HUDEP-2 (cell line): ENCODE data around the gene PRR5L.
A peak's percentile ranks its signal among the peaks of the same experiment; 100 is the strongest.

ENCODE experiments used
- DNase-seq, 76 experiments: peaks; one replicate each; lab custom pipeline; 2025; ENCODE audit not compliant: unreplicated experiment in 76 of 76; lab: John Stamatoyannopoulos, UW

PRR5L gene

DNA sequence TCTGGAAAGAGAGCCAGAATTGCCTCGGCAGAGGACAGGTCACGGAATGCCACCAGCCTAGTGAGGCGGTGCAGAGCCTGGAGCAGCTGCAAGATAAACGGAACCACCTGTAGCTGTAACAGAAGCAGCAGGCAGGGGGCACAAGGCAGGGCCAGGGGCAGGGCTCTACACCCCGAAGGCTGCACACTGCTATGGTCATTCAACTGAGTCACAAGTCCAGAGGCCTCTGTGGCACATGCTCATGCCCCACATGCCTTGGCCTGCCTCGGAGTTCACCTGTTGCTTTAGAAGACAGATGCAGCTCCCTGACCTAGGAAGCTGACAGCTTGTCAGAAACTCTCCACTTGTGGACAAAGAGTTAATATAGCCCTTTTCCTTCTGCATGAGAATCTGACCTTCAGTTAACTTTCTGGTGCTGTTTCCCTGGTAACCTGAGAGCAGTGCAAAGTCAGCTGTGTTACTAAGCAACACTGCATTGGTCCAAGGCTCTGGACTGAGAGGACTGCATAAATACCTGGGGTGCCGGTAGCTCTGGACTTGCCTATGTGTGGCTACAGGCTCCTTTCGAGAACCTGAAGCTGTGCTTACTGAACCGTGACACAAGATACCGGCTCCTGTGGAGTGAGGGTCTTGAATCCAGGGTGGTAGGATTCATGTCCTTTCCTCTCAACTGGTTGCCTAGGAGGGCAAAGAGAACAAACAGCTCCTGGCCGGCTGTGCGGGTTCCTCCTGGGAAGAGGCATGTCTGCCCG lies 17.4 kb upstream of the PRR5L start:
- no peak for DNase-seq

DNA sequence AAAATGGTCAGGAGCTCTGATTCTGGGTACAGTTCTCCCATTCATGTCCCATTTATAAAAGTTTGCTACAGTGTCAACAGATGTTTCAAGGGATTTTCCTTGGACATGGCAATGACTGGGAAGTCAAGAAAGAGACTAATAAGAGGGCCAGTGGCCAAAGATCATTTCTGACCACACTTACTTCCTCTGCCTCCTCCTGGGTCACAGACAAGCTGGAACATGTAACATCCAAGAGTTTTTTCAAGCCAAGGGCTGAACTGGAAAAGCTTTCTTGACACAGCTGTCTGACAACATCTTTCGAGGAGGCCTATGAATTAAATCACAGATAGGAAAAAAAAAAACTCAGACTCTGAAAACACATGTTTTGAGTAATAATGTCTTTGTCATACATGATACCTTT lies 15.6 kb upstream of the PRR5L start:
- no peak for DNase-seq

DNA sequence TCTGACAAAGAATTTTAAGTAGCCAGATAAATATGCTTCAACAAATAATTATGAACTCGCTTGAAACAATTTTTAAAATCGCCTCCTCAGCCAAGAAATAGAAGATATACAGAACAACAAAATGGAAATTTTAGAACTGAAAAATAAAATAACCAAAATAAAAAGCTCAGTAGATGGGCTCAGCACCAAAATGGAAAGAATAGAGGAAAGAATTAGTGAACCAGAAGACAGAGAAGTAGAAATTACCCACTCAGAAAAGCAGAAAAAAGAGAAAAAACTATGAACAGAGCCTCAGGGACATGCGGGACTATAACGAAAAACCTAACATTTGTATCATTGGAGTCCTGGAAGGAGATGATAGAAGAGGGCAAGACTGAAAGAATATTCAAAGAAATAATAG lies 14.2 kb upstream of the PRR5L start:
- DNase-seq: no peak

GRCh38 chr11:36282926-36283325 lies 13.2 kb upstream of the PRR5L start:
- no peak for DNase-seq

GRCh38 chr11:36288442-36289225 lies 7.5 kb upstream of the PRR5L start:
- peak in 2 of 76 experiments; percentile 1 to 30 for DNase-seq

DNA sequence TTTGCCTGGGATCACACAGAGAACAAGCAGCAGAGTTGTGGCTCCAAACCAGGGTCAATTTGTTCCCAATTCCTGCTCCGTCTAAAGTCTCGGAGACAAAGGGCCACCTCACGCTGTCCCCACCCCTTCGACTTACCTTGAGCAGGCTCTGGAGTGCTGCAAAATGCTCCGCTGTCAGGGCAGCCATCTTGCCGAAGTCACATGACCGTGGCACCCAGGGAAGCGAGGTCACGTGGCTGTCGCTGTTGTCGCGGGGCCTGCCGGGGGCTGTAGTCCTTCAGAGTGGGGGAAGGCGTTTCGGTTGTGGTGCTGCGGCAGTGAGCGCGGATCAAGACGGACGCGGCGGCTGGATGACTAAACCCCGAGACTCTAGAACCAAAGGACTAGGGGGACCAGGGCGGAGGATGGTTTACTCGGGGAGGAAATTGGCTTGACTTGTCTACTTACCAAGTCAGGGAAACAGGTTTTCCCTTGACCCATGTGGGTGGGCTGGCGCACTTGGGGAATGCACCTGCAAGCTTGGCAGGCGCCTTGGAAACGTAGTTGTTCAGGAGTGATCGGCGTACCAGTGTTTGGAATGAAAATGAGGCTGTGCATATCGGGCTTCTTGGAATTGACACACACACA lies 6.7 kb upstream of the PRR5L start, which contains the start of gene COMMD9:
COMMD9 (minus strand) TSS at position 199 of the 627 bp plus-strand sequence; CDS start at position 187, 12 bp downstream.
- peak in 75 of 76 experiments; percentile 4 to 94 (median 85) for DNase-seq

DNA sequence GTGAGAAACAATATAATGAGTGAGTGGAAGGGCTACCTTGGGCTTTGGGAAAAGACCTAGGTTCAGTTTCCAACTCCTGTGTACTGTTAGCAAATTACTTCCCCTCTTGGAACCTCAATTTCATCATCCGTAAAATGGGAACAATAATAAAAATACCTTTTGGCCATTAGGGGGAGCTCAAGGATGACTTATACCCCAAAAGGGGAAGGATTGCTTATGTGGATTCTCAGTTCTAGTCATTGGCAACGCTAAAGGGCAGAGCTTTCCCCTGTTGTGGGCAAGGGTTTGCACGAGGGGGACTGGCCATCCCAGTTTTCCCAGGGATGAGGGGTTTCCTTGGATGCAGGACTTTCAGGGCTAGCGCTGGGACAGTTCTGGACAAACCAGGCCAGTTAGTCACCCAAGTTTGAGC lies 3.8 kb upstream of the PRR5L start:
- DNase-seq: peak in 25 of 76 experiments; percentile 2 to 53 (median 21)

DNA sequence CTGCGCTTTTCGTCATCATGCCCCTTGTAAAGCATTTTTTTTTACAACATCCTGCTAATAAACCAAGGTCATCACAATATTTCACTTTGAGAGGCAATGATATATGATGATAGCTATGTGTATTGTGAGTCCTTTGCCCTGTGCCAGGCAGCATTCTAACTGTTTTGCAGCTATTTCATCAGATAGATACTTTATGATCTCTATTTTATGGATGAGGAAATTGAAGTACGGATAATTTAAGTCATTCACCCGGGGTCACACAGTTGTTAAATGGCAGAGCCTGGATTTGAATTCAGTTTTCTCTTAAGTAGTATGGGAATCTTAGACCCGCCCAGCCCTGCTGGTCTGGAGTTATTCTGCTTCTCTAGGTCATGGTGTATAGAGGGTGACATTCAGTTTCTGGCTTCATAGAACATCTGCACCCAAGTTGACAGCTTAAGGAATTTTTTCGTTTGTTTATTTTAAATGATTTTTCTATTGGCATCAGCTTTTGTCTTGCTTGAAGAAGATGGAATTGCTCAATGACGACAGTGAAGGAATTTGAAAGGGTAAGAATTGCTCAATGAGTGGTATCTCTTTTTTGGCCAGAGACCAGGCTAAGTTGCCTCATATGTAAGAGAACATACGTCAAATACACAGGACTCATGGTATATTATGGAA lies 926 bp downstream of the PRR5L start:
- DNase-seq: no peak

GRCh38 chr11:36300650-36301049 lies 4.6 kb downstream of the PRR5L start:
- peak in 21 of 76 experiments; percentile 1 to 41 (median 9) for DNase-seq

- DNase-seq: no peak
These were observed 8.3 kb downstream of the PRR5L start for GRCh38 chr11:36304351-36304750.

DNA sequence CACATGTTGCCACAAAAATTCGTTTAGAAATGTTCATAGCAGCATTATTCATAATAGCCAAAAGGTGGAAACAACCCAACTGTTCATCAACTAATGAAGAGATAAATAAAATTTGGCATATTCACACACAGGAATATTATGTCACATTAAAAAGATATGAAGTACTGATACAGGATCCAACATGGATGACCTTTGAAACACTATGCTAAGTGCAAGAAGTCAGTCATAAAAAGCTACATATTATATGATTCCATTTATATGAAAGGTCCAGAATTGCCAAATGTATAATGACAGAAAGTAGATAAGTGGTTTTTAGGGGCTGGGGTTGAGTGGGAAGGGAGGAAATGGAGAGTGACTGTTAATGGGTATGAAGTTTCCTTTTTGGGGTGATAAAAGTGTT lies 9.0 kb downstream of the PRR5L start:
- no peak for DNase-seq

GRCh38 chr11:36306888-36307287 lies 10.8 kb downstream of the PRR5L start:
- no peak for DNase-seq

DNA sequence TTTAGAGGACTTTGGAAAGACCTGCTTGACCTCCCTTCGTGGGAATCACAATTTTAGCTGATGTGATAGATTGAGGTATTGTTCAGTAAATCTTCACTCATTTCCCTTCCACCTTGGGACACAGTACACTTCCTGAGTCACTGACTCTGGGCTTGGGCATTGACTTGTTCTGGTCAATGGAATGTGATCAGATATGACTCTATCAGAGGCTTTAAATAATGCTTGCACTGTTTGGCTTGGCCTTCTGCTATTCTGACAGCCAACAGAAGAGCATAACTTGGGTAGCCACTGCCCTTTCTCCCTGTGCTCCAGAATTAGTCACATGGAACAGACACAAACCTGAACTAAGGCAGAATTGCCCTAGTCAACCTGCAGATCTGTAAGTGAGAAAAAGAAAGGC lies 12.5 kb downstream of the PRR5L start:
- DNase-seq: no peak

- DNase-seq: no peak
These were observed 13.7 kb downstream of the PRR5L start for GRCh38 chr11:36309779-36310178.

DNA sequence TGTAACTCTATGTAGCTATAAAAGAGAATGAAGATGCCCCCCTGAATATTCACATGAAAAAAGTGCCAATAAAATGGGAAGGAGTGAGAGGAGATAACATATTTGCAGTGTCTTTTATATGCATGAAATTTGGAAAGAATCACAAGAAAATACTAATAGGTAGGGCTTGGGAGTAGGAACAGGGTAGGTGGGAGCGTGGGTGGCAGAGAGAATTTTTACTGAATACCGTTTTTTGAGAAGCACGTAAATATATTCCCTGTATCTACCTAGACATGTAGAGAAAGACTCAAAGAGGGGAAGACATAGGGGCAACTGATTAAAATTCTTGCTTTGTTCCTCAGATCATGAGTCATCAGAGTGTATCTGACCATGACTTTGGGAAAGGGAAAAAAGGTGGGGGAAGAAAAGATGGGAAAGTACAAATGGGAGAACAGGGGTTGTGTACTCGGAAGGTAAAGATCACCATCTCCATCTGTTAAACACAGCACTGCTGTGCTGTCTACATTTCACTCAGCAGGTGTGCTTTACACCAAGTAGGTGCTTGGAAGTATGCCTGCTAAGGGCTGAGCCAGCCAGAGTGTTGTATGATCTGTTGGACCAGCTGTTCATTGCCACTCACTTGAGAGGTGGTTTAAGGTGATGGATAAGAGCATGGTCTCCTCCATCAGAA lies 16.0 kb downstream of the PRR5L start:
- no peak for DNase-seq

GRCh38 chr11:36312611-36313472 lies 16.8 kb downstream of the PRR5L start:
- DNase-seq: no peak

GRCh38 chr11:36313750-36314433 lies 17.8 kb downstream of the PRR5L start:
- no peak for DNase-seq

GRCh38 chr11:36314434-36314767 lies 18.3 kb downstream of the PRR5L start:
- DNase-seq: no peak

DNA sequence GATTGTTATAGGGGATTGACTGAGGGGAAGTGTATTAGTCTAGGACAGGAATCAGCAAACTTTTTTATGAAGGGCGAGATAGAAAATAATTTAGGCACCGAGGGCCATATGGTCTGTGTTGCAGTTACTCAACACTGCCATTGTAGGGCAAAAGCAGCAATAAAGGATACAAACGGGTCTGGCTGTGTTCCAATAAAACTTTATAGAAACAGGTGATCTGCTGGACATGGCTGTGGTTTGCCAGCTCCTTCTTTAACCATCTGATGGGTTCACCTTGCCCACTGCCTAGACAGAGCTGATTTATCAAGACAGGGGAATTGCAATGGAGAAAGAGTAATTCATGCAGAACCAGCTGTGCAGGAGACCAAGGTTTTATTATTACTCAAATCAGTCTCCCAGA lies 20.0 kb downstream of the PRR5L start:
- no peak for DNase-seq
